Spleen (tissue), 7 donors: ENCODE data around the gene IL17F.

ENCODE experiments used
- CTCF ChIP-seq, 11 experiments: fragments of 200-600 bp in 7 of 11; fragments of 450-650 bp in 4 of 11; sonication (generic) in 4 of 11; IDR thresholded peaks in 8 of 11; conservative IDR thresholded peaks in 3 of 11; 1 replicate in 7 of 11; 2 replicates in 4 of 11; pipeline versions ENCODE4 v1.4.0 to v1.8.0; 2016 to 2021; ENCODE audit warnings: antibody characterized with exemption in 11 of 11, inconsistent platforms in 4 of 11, mild to moderate bottlenecking in 1 of 11
- POLR2A ChIP-seq, 3 donors: fragments of 450-650 bp; IDR thresholded peaks; one replicate each; pipeline ENCODE4 v1.5.1; 2017; ENCODE audit warnings: antibody characterized with exemption in 3 of 3, mild to moderate bottlenecking in 1 of 3
- POLR2AphosphoS5 ChIP-seq, 3 donors: sonication (generic); formaldehyde crosslinking; IDR thresholded peaks; one replicate each; pipeline ENCODE4 v1.5.1; 2017; ENCODE audit warnings: antibody characterized with exemption in 3 of 3
- donor health status: DM: no; HTN: no; CAD: no; lungs with moderate emphysema.
- donor health status: DM: no; HTN: no; CAD: no.
- donor health status: DM: no; HTN: no; CAD: no.

GRCh38 chr6:52207066-52207465 lies 37.2 kb downstream of the IL17F start:
- TF ChIP-seq CTCF (IDR thresholded peaks at IDR 0.05 in 8 of 11, conservative IDR thresholded peaks at IDR 0.05 in 3 of 11) (no peak), POLR2AphosphoS5 (IDR thresholded peaks at IDR 0.05) (no peak), POLR2A (IDR thresholded peaks at IDR 0.05) (no peak)
